Common myeloid progenitor, CD34-positive (primary cell): ENCODE results near the gene ONECUT1.

ENCODE experiments used
- CTCF ChIA-PET: fragments of 350-600 bp; sonication (Branson Sonifier 250); formaldehyde crosslinking; loops from one replicate; lab custom pipeline; 2021; ENCODE audit warnings: antibody characterized with exemption; lab: Charles Lee
- POLR2A ChIA-PET: fragments of 350-600 bp; sonication (Branson Sonifier 250); formaldehyde crosslinking; loops from one replicate; lab custom pipeline; 2021; ENCODE audit warnings: antibody characterized with exemption; lab: Charles Lee
- DNase-seq, 3 donors: peaks; one replicate each; pipeline versions ENCODE4 v3.0.0 to v3.0.0-alpha.2; 2013
- H3K27ac ChIP-seq, 2 experiments: 1 replicate in 1 of 2; 2 replicates in 1 of 2; pipeline ENCODE4 v1.7.0; 2013; ENCODE audit warnings: inconsistent platforms in 2 of 2, low read length in 2 of 2, mild to moderate bottlenecking in 2 of 2, low read depth in 1 of 2, moderate library complexity in 1 of 2; ENCODE audit not compliant: severe bottlenecking in 2 of 2, insufficient read depth in 1 of 2, poor library complexity in 1 of 2
- H3K27me3 ChIP-seq, 5 experiments: replicated peaks in 2 of 5; 1 replicate in 3 of 5; 2 replicates in 2 of 5; pipeline versions ENCODE4 v1.6.1 to v1.7.0; 2013; ENCODE audit warnings: low read length in 4 of 5, mild to moderate bottlenecking in 2 of 5, moderate library complexity in 2 of 5, inconsistent platforms in 1 of 5; ENCODE audit not compliant: insufficient read depth in 5 of 5, control insufficient read depth in 4 of 5
- H3K36me3 ChIP-seq, 4 experiments: 1 replicate in 2 of 4; 2 replicates in 2 of 4; pipeline versions ENCODE4 v1.6.1 to v1.7.0; 2013; ENCODE audit warnings: low read length in 3 of 4, control low read depth in 1 of 4, mild to moderate bottlenecking in 1 of 4; ENCODE audit not compliant: control insufficient read depth in 4 of 4, insufficient read depth in 4 of 4
- H3K4me1 ChIP-seq, 4 experiments: 1 replicate in 3 of 4; 2 replicates in 1 of 4; pipeline versions ENCODE4 v1.6.1 to v1.7.1; 2013; ENCODE audit warnings: low read length in 3 of 4, mild to moderate bottlenecking in 3 of 4, control low read depth in 1 of 4, inconsistent platforms in 1 of 4, moderate library complexity in 1 of 4; ENCODE audit not compliant: control insufficient read depth in 4 of 4, insufficient read depth in 4 of 4; ENCODE audit errors: control extremely low read depth in 1 of 4
- H3K4me3 ChIP-seq, 7 experiments: 1 replicate in 4 of 7; 2 replicates in 3 of 7; pipeline versions ENCODE4 v1.5.1 to v1.7.0; 2013; ENCODE audit warnings: mild to moderate bottlenecking in 7 of 7, low read length in 6 of 7, moderate library complexity in 6 of 7, inconsistent platforms in 2 of 7, low read depth in 2 of 7, control low read depth in 1 of 7; ENCODE audit not compliant: insufficient read depth in 4 of 7, control insufficient read depth in 1 of 7; ENCODE audit errors: extremely low read depth in 1 of 7
- H3K9me3 ChIP-seq, 5 experiments: 1 replicate in 4 of 5; 2 replicates in 1 of 5; pipeline versions ENCODE4 v1.6.1 to v1.7.1; 2013; ENCODE audit warnings: low read length in 4 of 5, mild to moderate bottlenecking in 2 of 5, inconsistent platforms in 1 of 5, low read depth in 1 of 5, moderate library complexity in 1 of 5; ENCODE audit not compliant: control insufficient read depth in 4 of 5, insufficient read depth in 2 of 5; ENCODE audit errors: control extremely low read depth in 1 of 5
- WGBS: methylation state at CpG from one replicate; pipeline ENCODE4 v1.1.5; 2013; ENCODE audit not compliant: insufficient coverage; 5-methylcytosine and 5-hydroxymethylcytosine counted together

ONECUT1 gene

GRCh38 chr15:52718551-52718950 lies 71.6 kb downstream of the ONECUT1 start:
- CTCF ChIA-PET: interaction anchor here (1.1 kb wide), 1 partner anchor 11 kb away, joined by 3 read pairs; no protein-coding TSS in a partner anchor
- H3K4me3 ChIP-seq: no peak overlapping the region
- no peak overlapping the region for H3K27ac ChIP-seq
- WGBS: no CpG with 5 or more reads among the region's 2 CpGs
- no peak for DNase-seq
- no peaks in the 10 kb centered on the region for H3K9me3 ChIP-seq
- no peaks in the 10 kb centered on the region for H3K27me3 ChIP-seq
- H3K4me1 ChIP-seq: peaks cover 0 to 10% (median 1%) of the 10 kb centered on the region in 4 experiments
- POLR2A ChIA-PET: interaction anchor here (0.6 kb wide), 1 partner anchor 38 kb away, joined by 3 read pairs; no protein-coding TSS in a partner anchor
- H3K36me3 ChIP-seq: no peaks in the 10 kb centered on the region

GRCh38 chr15:52717924-52718323 lies 72.2 kb downstream of the ONECUT1 start:
- no peak overlapping the region for H3K4me3 ChIP-seq
- no peaks in the 10 kb centered on the region for H3K36me3 ChIP-seq
- no peaks in the 10 kb centered on the region for H3K9me3 ChIP-seq
- no peak for DNase-seq
- no peak overlapping the region for H3K27ac ChIP-seq
- WGBS: 96% methylated on average over 6 of the region's 6 CpGs
- ChIA-PET CTCF (interaction anchor here (0.7 to 1.1 kb wide), 2 partner anchors 20 to 39 kb away, joined by 3 read pairs; partner anchors contain the start of gene ATOSA), POLR2A (no interaction called here)
- peaks cover 0 to 10% (median 1%) of the 10 kb centered on the region in 4 experiments for H3K4me1 ChIP-seq
- H3K27me3 ChIP-seq: no peaks in the 10 kb centered on the region

GRCh38 chr15:52717481-52717880 lies 72.7 kb downstream of the ONECUT1 start:
- Histone ChIP-seq H3K27me3 (no peaks in the 10 kb centered on the region), H3K4me3 (no peak overlapping the region), H3K27ac (no peak overlapping the region), H3K9me3 (no peaks in the 10 kb centered on the region), H3K4me1 (peaks cover 0 to 10% (median 1%) of the 10 kb centered on the region in 4 experiments), H3K36me3 (no peaks in the 10 kb centered on the region)
- peak in 1 of 3 donors; percentile 6 for DNase-seq
- ChIA-PET POLR2A (no interaction called here), CTCF (interaction anchor here (0.7 to 1.1 kb wide), 2 partner anchors 21 to 38 kb away, joined by 3 read pairs; partner anchors contain the start of gene ATOSA)
- 67% methylated on average over 3 of the region's 6 CpGs for WGBS

- POLR2A ChIA-PET: no interaction called here
- no peaks in the 10 kb centered on the region for H3K36me3 ChIP-seq
- H3K27ac ChIP-seq: no peak overlapping the region
- H3K4me3 ChIP-seq: no peak overlapping the region
- 100% methylated on average over 1 of the region's 2 CpGs for WGBS
- DNase-seq: no peak
- H3K4me1 ChIP-seq: peaks cover 0 to 10% (median 1%) of the 10 kb centered on the region in 4 experiments
- CTCF ChIA-PET: no interaction called here
- H3K27me3 ChIP-seq: no peaks in the 10 kb centered on the region
- H3K9me3 ChIP-seq: no peaks in the 10 kb centered on the region
Measured at GRCh38 chr15:52716536-52716935, 73.6 kb downstream of the ONECUT1 start.

GRCh38 chr15:52715411-52715810 lies 74.7 kb downstream of the ONECUT1 start:
- CTCF ChIA-PET: no interaction called here
- WGBS: 67% methylated on average over 3 of the region's 5 CpGs
- POLR2A ChIA-PET: no interaction called here
- peaks cover 0 to 10% (median 1%) of the 10 kb centered on the region in 4 experiments for H3K4me1 ChIP-seq
- H3K27ac ChIP-seq: no peak overlapping the region
- H3K4me3 ChIP-seq: no peak overlapping the region
- DNase-seq: no peak
- H3K9me3 ChIP-seq: no peaks in the 10 kb centered on the region
- H3K27me3 ChIP-seq: no peaks in the 10 kb centered on the region
- H3K36me3 ChIP-seq: no peaks in the 10 kb centered on the region

GRCh38 chr15:52714968-52715367 lies 75.2 kb downstream of the ONECUT1 start:
- no peaks in the 10 kb centered on the region for H3K36me3 ChIP-seq
- CTCF ChIA-PET: interaction anchor here (0.8 kb wide), 1 partner anchor 104 kb away, joined by 3 read pairs; no protein-coding TSS in a partner anchor
- no peaks in the 10 kb centered on the region for H3K9me3 ChIP-seq
- H3K4me3 ChIP-seq: no peak overlapping the region
- H3K27me3 ChIP-seq: no peaks in the 10 kb centered on the region
- POLR2A ChIA-PET: interaction anchor here (1.0 kb wide), 1 partner anchor 35 kb away, joined by 3 read pairs; the partner anchor contains the start of gene ATOSA
- no peak for DNase-seq
- 92% methylated on average over 2 of the region's 3 CpGs for WGBS
- H3K4me1 ChIP-seq: peaks cover 0 to 10% (median 1%) of the 10 kb centered on the region in 4 experiments
- no peak overlapping the region for H3K27ac ChIP-seq

GRCh38 chr15:52710708-52711389 lies 79.3 kb downstream of the ONECUT1 start:
- DNase-seq: no peak
- H3K4me1 ChIP-seq: peaks cover 0 to 10% (median 2%) of the 10 kb centered on the region in 4 experiments
- H3K4me3 ChIP-seq: no peak overlapping the region
- ChIA-PET CTCF (interaction anchor here (0.6 to 1.4 kb wide), 6 partner anchors 9 to 497 kb away, joined by 3 to 4 read pairs (median 3); partner anchors contain the start of gene ATOSA), POLR2A (no interaction called here)
- no peaks in the 10 kb centered on the region for H3K9me3 ChIP-seq
- no peak overlapping the region for H3K27ac ChIP-seq
- 96% methylated on average over 2 of the region's 2 CpGs for WGBS
- H3K27me3 ChIP-seq: no peaks in the 10 kb centered on the region
- no peaks in the 10 kb centered on the region for H3K36me3 ChIP-seq
